Mucosa of stomach (tissue), 1 donor: ENCODE data around the gene CYP4A22.
"Not testable (repeated sequence)": the region's sequence is repeated elsewhere in the genome, so short reads cannot be mapped to it uniquely, and the experiment has no call there.

Experiments
- H3K27me3 ChIP-seq: one replicate; pipeline ENCODE4 v1.7.0; 2013; ENCODE audit warnings: mild to moderate bottlenecking, low read length; ENCODE audit not compliant: control insufficient read depth, insufficient read depth
- H3K36me3 ChIP-seq: one replicate; pipeline ENCODE4 v1.7.0; 2013; ENCODE audit warnings: low read length; ENCODE audit not compliant: control insufficient read depth, insufficient read depth
- H3K4me1 ChIP-seq: one replicate; pipeline ENCODE4 v1.7.0; 2013; ENCODE audit warnings: mild to moderate bottlenecking, low read length; ENCODE audit not compliant: control insufficient read depth, insufficient read depth
- H3K4me3 ChIP-seq: one replicate; pipeline ENCODE4 v1.7.0; 2013; ENCODE audit warnings: low read length
- H3K9ac ChIP-seq: one replicate; pipeline ENCODE4 v1.7.0; 2013; ENCODE audit warnings: mild to moderate bottlenecking, low read length, moderate library complexity
- H3K9me3 ChIP-seq: one replicate; pipeline ENCODE4 v1.7.0; 2013; ENCODE audit warnings: mild to moderate bottlenecking, low read length, moderate library complexity; ENCODE audit not compliant: control insufficient read depth
- donor health status: Pancreatic carcinoma.

Gene CYP4A22, protein sequence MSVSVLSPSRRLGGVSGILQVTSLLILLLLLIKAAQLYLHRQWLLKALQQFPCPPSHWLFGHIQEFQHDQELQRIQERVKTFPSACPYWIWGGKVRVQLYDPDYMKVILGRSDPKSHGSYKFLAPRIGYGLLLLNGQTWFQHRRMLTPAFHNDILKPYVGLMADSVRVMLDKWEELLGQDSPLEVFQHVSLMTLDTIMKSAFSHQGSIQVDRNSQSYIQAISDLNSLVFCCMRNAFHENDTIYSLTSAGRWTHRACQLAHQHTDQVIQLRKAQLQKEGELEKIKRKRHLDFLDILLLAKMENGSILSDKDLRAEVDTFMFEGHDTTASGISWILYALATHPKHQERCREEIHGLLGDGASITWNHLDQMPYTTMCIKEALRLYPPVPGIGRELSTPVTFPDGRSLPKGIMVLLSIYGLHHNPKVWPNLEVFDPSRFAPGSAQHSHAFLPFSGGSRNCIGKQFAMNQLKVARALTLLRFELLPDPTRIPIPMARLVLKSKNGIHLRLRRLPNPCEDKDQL

DNA sequence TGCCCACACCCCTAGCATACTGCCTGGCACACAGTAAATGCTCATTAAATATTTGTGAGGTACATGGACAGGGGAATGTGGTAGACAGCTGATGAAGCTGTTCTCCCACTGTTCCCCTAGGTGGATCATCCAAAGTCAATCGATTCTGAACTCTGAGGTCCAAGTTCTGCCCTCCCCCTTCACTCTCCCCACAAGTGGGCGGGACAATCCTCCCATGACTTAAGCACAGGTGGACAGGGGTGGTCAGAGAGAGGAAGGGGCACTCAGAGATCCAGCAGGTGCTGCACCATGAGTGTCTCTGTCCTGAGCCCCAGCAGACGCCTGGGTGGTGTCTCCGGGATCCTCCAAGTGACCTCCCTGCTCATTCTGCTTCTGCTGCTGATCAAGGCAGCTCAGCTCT lies at the start of gene CYP4A22:
Gene CYP4A22 (plus strand): TSS at position 244 of the 400 bp plus-strand sequence. CDS start 45 bp downstream, at position 289.
- H3K4me3 ChIP-seq, result no peak within 1 kb of the TSS
- H3K27me3 ChIP-seq, result peaks cover 2% of the 10 kb centered on the region
- no peaks in the 10 kb centered on the region for H3K4me1 ChIP-seq
- H3K9me3 ChIP-seq, result no peaks in the 10 kb centered on the region
- no peaks in the 10 kb centered on the region for H3K36me3 ChIP-seq
- H3K9ac ChIP-seq, result no peak within 1 kb of the TSS

DNA sequence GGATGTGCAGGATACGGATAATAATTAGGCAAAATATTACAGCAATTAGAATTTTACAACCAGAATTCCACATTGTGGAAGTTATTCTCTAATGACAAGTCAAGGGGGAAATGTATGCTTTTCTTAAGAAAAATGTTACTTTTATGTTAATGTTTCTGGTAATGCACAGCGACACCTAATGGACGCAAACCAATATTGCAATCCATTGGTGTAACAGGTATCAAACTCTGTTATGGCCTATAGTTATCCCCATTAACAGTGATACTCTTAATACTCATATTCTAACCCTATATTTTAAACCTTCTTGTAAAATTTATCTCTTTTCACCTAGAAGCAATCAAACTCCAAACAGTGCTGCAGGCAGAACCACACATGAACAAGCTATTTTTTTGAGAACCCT lies 47.9 kb upstream of the CYP4A22 start:
- H3K9me3 ChIP-seq, H3K4me3 ChIP-seq, H3K4me1 ChIP-seq, H3K9ac ChIP-seq, H3K27me3 ChIP-seq, H3K36me3 ChIP-seq: not testable (repeated sequence)

DNA sequence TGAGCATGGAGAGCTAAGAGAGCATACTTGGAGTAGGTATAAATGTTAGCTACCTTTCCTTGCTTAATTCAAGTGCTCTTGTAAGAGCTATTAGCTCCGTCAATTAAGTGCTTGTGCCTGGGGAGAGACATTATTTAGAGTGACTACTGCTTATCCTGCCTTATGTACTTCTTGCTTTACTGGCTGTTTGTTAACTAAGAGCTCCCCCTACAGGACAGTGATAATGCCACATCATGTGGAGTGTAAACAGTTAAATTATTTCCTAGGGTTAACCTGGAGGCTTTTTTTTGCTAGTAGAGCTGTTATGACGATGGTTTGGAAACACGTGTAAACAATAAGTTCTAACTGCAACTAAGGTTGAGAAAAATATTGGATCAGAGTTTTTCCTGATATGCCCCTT lies 45.8 kb upstream of the CYP4A22 start:
- H3K36me3 ChIP-seq, H3K27me3 ChIP-seq, H3K4me3 ChIP-seq, H3K4me1 ChIP-seq, H3K9ac ChIP-seq, H3K9me3 ChIP-seq: not testable (repeated sequence)

DNA sequence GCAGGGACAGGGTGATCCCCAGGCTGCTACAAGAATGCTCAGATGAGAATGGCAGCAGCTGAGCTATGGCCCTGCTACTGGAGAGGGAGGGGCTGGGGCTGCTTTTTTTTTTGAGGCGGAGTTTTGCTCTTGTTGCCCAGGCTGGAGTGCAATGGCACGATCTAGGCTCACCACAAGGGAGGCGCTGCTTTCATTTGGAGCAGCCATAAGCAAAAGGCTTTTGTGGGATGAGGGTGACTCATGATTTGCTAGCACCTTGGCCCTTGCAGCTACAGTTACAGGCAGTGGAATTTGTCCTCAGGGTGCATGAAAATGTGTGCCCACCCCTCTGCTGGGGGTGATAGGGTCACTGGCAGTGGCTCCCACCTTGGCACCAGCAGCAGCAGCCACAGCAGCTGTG lies 32.4 kb upstream of the CYP4A22 start:
- Histone ChIP-seq H3K27me3 (no peaks in the 10 kb centered on the region), H3K9ac (no peak overlapping the region), H3K36me3 (no peaks in the 10 kb centered on the region), H3K4me3 (no peak overlapping the region), H3K4me1 (no peaks in the 10 kb centered on the region), H3K9me3 (no peaks in the 10 kb centered on the region)

DNA sequence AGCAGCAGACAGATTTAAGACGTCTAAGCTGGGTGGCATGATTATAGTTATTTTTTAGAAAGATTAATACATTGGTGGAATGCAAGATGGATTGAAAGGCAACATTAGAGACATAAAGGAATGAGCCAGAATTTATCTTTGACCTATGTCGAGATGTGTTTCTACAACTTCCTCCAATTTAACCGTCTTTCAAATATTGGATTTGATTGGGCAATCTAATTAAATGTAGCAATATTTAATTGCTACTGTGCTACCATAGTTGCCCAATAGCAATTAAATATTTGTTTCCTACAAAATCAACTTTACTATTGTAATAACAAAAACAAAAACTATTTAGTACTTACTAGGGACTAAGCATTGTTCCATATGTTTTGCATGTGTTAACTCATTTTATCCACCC lies 30.4 kb upstream of the CYP4A22 start:
- H3K4me1 ChIP-seq, result no peaks in the 10 kb centered on the region
- no peak overlapping the region for H3K4me3 ChIP-seq
- H3K9ac ChIP-seq, result no peak overlapping the region
- H3K9me3 ChIP-seq, result no peaks in the 10 kb centered on the region
- no peaks in the 10 kb centered on the region for H3K27me3 ChIP-seq
- H3K36me3 ChIP-seq, result no peaks in the 10 kb centered on the region

DNA sequence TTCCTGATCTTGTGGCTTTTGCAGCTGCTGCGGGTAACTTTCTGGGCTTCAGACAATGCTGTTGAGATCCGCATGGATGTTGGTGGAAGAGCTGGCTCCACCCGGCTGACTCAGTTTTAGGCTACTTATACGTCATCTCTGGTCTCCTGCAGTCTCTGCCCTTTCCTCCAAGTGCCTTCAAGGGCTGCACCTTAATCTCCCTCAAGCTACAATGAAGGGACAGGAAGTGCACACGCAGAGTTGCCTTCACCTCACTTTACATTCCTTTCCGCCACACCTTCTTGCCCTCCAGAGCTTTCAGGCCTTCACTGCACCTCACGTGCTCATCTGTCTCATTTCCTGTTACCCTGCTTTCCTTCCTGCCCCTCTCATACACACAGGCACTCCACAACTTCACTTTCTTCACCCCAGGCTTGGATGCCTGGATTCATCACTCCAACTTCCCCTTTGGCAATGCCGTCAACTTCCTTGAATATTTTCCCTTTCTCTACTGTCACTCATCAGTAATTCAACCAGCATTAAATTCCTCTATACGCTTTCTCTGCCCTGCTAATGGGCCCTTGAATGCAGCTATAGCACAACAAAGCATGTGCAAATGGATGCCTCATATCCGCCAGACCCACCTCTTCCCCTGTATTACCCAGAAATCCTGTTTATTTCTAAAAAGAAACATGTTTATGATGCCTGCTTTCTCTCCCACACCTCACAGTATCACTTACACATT lies 29.2 kb upstream of the CYP4A22 start:
- not testable (repeated sequence) for H3K9ac ChIP-seq, H3K27me3 ChIP-seq, H3K4me3 ChIP-seq, H3K4me1 ChIP-seq, H3K9me3 ChIP-seq, H3K36me3 ChIP-seq

DNA sequence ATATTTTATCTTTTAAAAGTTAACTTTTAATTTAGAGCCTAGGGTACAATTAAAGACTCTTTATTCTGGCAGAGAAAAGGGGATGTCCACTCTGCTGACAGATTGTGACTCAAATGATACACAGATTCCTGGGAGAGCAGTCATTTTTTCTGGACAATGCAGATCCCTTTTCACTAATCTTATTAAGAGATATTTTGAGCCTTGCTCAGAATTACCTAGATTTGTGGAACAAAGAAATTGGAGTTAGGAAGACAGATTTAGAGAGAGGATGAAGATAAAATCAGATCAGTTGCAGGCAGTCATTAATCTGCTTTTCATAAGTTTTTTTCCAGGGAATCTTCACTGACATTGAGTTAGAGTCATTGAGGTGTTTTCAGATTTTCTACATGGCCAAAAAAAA lies 27.8 kb upstream of the CYP4A22 start:
- not testable (repeated sequence) for H3K9ac ChIP-seq, H3K36me3 ChIP-seq, H3K9me3 ChIP-seq, H3K4me3 ChIP-seq, H3K27me3 ChIP-seq, H3K4me1 ChIP-seq

DNA sequence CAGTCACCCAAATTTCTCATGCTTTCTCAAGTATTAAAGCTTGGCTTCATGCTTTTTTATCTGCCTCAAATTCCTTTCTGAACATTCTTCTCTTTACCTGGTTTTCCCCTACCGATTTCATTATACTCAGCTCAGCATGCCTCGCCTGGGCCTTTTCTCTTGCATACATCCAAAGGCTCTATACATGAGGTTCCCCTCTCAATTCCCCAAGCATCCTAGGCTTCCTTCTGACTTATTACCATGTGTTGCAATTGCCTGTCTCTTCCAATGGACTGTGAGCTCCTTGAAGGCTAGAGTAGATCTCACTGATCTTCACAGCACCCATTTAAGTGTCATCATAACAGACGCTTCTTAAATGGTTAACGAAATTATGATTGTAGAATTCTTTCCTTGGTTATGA lies 24.1 kb upstream of the CYP4A22 start:
- Histone ChIP-seq H3K4me3 (no peak overlapping the region), H3K36me3 (no peaks in the 10 kb centered on the region), H3K9ac (no peak overlapping the region), H3K4me1 (no peaks in the 10 kb centered on the region), H3K9me3 (no peaks in the 10 kb centered on the region), H3K27me3 (no peaks in the 10 kb centered on the region)

DNA sequence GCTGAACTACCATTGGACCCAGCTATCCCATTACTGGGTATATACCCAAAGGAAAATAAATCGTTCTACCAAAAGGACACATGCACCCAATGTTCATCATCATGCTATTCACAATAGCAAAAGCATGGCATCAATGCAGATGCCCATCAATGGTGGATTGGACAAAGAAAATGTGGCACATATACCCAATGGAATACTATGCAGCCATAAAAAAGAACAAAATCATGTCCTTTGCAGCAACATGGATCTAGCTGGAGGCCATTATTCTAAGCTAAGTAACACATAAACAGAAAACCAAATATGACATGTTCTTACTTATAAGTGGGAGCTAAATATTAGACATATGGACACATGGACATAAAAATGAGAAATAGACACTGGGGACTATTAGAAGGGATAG lies 16.2 kb upstream of the CYP4A22 start:
- not testable (repeated sequence) for H3K9ac ChIP-seq, H3K4me3 ChIP-seq, H3K9me3 ChIP-seq, H3K4me1 ChIP-seq, H3K36me3 ChIP-seq, H3K27me3 ChIP-seq

DNA sequence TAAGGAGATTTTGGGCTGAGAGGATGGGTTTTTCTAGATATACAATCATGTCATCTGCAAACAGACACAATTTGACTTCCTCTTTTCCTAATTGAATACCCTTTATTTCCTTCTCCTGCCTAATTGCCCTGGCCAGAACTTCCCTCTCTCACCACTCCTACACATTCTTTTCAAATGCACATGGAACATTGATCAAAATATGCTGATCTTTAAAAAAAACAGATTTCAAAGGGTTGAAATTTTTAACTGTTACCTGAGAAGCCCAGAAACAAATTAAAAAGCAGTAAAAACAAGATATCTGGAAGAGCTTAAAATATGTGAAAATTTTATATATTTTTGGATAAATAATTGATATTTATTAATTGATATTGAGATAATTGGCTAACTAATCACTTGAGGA lies 12.4 kb upstream of the CYP4A22 start:
- H3K9ac ChIP-seq, H3K4me1 ChIP-seq, H3K9me3 ChIP-seq, H3K4me3 ChIP-seq, H3K27me3 ChIP-seq, H3K36me3 ChIP-seq: not testable (repeated sequence)

DNA sequence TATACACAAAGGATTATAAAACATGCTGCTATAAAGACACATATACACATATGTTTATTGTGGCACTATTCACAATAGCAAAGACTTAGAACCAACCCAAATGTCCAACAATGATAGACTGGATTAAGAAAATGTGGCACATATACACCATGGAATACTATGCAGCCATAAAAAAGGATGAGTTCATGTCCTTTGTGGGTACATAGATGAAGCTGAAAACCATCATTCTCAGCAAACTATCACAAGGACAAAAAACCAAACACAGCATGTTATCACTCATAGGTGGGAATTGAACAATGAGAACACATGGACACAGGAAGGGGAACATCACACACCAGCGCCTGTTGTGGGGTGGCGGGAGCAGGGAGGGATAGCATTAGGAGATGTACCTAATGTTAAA lies 10.2 kb upstream of the CYP4A22 start:
- not testable (repeated sequence) for H3K27me3 ChIP-seq, H3K4me3 ChIP-seq, H3K36me3 ChIP-seq, H3K9me3 ChIP-seq, H3K4me1 ChIP-seq, H3K9ac ChIP-seq

DNA sequence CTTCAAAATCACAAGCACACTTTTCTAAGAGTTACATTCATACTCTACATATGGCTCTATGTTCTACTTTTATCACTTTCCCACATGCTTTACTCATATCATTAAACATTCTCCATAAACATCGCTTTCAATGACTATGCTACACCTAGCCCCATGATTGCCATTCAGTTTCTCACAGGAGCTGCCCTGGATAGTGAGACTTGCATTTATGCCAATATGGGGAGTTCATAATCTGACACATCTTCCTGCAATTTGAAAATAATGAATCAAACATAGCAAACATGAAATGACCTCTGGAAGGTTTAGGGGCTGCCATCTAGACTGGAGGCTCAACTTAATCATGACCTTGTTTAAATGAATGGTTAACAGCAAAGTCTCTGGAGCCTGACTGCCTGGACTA lies 9.0 kb upstream of the CYP4A22 start:
- no peak overlapping the region for H3K9ac ChIP-seq
- H3K4me1 ChIP-seq, result no peaks in the 10 kb centered on the region
- no peak overlapping the region for H3K4me3 ChIP-seq
- H3K36me3 ChIP-seq, result no peaks in the 10 kb centered on the region
- no peaks in the 10 kb centered on the region for H3K9me3 ChIP-seq
- H3K27me3 ChIP-seq, result peaks cover 3% of the 10 kb centered on the region
